ENCODE measurements around the gene ANTXR1. TPM values are rescaled to one million over a fixed set of nuclear protein-coding genes. Genes with fewer than 3 reads are reported as not detected.

ANTXR1 gene
- total and polyA plus RNA-seq, 2 experiments from 2014 or later, result 24.0 to 36.0 TPM

DNA sequence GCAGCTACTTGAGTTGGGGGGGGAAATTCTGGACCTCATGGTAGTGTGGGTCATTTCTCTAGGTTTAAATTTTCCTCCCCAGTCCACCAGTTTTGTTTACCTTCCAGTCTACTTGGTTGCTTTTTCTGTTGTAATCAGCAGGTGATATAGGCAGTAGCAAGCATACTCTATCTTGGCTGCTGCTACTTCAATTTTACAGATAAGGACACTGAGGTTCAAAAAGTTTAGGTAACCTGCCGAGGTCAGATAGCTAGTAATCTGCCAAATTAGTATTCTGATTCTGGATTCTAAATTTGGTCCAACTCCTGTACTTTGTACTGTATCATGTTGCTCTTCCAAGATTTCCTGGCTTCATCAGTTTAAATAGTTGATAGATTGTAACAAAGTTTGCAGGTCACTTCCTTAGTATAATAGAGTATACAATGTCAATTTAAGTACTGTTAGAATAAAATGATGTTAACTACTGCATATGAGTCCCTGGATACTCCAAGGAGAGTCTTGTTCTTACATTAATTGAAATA, 34.7 kb downstream of the ANTXR1 start:
- Histone ChIP-seq H3K4me1 (ENCODE audit: low read depth) (no peaks in the 10 kb centered on the region), H3K27me3 (no peaks in the 10 kb centered on the region), H3K9me3 (ENCODE audit: low read depth) (no peaks in the 10 kb centered on the region), H3K4me3 (no peak overlapping the region), H3K27ac (no peak overlapping the region), H3K36me3 (peaks cover 5% of the 10 kb centered on the region)
- TF ChIP-seq, protein P1, sequence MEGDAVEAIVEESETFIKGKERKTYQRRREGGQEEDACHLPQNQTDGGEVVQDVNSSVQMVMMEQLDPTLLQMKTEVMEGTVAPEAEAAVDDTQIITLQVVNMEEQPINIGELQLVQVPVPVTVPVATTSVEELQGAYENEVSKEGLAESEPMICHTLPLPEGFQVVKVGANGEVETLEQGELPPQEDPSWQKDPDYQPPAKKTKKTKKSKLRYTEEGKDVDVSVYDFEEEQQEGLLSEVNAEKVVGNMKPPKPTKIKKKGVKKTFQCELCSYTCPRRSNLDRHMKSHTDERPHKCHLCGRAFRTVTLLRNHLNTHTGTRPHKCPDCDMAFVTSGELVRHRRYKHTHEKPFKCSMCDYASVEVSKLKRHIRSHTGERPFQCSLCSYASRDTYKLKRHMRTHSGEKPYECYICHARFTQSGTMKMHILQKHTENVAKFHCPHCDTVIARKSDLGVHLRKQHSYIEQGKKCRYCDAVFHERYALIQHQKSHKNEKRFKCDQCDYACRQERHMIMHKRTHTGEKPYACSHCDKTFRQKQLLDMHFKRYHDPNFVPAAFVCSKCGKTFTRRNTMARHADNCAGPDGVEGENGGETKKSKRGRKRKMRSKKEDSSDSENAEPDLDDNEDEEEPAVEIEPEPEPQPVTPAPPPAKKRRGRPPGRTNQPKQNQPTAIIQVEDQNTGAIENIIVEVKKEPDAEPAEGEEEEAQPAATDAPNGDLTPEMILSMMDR (IDR thresholded peaks at IDR 0.05; ENCODE audit: low read depth, low read length), result no peak
- no peak for DNase-seq (ENCODE audit: low read depth in 1 of 2, low spot score in 1 of 2)

DNA sequence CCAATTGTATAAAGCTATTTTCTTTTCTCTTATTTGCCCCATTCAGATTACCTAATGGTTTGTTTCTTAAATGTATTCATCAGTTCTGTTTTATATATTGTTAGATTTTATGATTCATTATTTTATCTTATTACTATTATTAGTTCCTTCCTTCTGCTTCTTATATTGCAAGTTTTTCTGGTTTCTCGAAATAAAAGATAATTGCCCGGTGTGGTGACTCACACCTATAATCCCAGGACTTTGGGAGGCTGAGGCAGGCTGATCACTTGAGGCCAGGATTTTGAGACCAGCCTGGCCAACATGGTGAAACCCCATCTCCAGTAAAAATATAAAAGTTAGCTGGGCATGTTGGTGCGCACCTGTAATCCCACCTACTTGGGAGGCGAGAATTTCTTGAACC, 37.8 kb downstream of the ANTXR1 start:
- Histone ChIP-seq H3K4me3 (no peak overlapping the region), H3K27me3 (no peaks in the 10 kb centered on the region), H3K4me1 (ENCODE audit: low read depth) (no peaks in the 10 kb centered on the region), H3K9me3 (ENCODE audit: low read depth) (no peaks in the 10 kb centered on the region), H3K36me3 (no peaks in the 10 kb centered on the region), H3K27ac (no peak overlapping the region)
- DNase-seq (ENCODE audit: low read depth in 1 of 2, low spot score in 1 of 2), result no peak
- TF ChIP-seq, protein P1 (IDR thresholded peaks at IDR 0.05; ENCODE audit: low read depth, low read length), result no peak

DNA sequence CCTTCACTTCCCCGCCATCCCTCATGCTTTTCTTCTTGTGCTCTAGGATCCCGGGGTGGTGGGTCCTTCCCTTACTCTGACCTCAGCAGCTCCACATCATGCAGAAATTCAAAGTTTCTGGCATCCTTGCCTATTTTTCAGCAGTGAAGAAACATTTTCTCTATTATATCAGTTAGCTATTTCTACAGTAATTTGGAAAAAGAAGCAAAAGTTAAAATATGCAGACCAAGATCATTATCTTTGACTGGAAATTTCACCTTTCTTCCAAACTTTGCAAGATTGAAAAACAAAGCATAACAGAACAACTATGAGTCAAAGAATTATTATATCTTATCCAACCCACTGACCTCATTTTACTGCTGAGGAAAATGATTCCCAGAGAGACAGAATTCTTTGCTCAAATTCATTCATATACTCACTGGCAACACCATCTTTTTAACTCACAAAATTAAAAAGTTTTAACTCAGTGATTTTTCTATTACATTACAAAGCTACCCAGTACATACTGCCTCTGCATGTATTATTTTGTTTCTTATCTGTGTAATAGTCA, 40.5 kb downstream of the ANTXR1 start:
- TF ChIP-seq, protein P1 (IDR thresholded peaks at IDR 0.05; ENCODE audit: low read depth, low read length), result no peak
- peak in 1 of 2 donors; percentile 30 for DNase-seq (ENCODE audit: low read depth in 1 of 2, low spot score in 1 of 2)
- no peak overlapping the region for H3K27ac ChIP-seq

DNA sequence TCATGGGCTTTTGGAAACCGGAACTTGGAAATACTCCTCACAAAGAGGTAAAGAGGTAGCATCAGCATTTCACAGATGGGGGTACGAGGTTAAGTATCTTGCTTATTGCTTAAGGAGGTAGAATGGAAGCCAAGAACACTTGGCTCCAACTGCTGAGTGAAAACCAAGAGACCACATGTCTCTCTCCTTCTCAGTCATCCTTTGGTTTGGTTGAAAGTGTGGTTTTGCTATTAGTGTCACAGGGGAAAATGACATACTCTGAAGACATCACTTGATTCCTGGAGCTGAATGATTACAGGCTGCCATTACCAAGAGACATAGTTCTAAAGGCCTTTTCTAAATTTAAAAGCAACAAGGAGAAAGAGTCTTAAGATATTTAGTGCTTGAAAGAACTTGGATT, 41.5 kb downstream of the ANTXR1 start:
- no peak overlapping the region for H3K27ac ChIP-seq
- no peaks in the 10 kb centered on the region for H3K9me3 ChIP-seq (ENCODE audit: low read depth)
- H3K27me3 ChIP-seq, result no peaks in the 10 kb centered on the region
- no peak overlapping the region for H3K4me3 ChIP-seq
- H3K36me3 ChIP-seq, result no peaks in the 10 kb centered on the region
- DNase-seq (ENCODE audit: low read depth in 1 of 2, low spot score in 1 of 2), result peak in 1 of 2 donors; percentile 42
- no peaks in the 10 kb centered on the region for H3K4me1 ChIP-seq (ENCODE audit: low read depth)
- TF ChIP-seq, protein P1 (IDR thresholded peaks at IDR 0.05; ENCODE audit: low read depth, low read length), result no peak

More for the DNA sequence above, 40.5 kb downstream of the ANTXR1 start:
- Histone ChIP-seq H3K27me3 (no peaks in the 10 kb centered on the region), H3K4me3 (no peak overlapping the region), H3K36me3 (no peaks in the 10 kb centered on the region), H3K4me1 (ENCODE audit: low read depth) (no peaks in the 10 kb centered on the region), H3K9me3 (ENCODE audit: low read depth) (no peaks in the 10 kb centered on the region)

DNA sequence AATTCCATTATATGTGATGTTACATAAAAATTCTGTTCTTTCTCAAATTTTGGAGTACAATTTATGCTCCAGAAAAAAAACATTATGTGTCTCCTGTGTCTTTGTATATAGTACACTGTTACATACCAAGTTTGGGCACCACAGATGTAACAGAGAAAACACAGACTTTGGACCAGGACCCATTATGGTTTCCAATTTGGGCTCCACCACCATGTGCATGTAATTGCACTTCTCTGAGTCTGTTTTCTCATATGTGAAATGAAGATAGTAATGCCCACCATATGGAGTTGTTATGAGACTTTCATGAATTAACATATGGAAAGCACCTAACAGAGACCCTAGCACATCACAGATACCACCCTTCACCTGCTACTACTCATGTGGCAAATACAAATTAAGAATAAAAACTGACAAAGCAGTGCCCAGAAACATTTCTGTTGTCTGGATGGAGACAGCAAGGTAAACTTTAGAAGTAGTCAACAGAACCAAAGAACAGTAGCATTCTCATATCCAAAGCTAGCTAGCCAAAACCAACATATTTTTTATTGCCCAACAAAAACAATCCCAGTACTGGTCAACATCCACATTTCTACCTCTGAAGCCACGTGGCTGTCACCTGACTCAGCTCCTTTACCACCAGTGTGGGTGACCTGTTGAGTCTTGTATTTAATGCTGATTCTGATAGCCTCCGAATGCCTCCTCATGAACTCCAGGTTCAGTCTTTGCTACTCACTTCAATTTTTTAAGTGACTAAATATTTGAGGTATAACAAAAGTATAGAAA, 42.9 kb downstream of the ANTXR1 start:
- Histone ChIP-seq H3K27me3 (no peaks in the 10 kb centered on the region), H3K27ac (no peak overlapping the region), H3K4me1 (ENCODE audit: low read depth) (no peaks in the 10 kb centered on the region), H3K4me3 (no peak overlapping the region), H3K36me3 (no peaks in the 10 kb centered on the region), H3K9me3 (ENCODE audit: low read depth) (no peaks in the 10 kb centered on the region)
- TF ChIP-seq, protein P1 (IDR thresholded peaks at IDR 0.05; ENCODE audit: low read depth, low read length), result no peak
- no peak for DNase-seq (ENCODE audit: low read depth in 1 of 2, low spot score in 1 of 2)
